IPS-NIHi11 (cell line): ENCODE data around the gene RCOR3.
A peak's percentile ranks its signal among the peaks of the same experiment; 100 is the strongest.
"Not testable (repeated sequence)": the region's sequence is repeated elsewhere in the genome, so short reads cannot be mapped to it uniquely, and the experiment has no call there.

Source experiments
- DNase-seq: peaks from one replicate; pipeline ENCODE4 v3.0.0; 2012; ENCODE audit warnings: mixed read lengths, low spot score

The RCOR3 gene

DNA sequence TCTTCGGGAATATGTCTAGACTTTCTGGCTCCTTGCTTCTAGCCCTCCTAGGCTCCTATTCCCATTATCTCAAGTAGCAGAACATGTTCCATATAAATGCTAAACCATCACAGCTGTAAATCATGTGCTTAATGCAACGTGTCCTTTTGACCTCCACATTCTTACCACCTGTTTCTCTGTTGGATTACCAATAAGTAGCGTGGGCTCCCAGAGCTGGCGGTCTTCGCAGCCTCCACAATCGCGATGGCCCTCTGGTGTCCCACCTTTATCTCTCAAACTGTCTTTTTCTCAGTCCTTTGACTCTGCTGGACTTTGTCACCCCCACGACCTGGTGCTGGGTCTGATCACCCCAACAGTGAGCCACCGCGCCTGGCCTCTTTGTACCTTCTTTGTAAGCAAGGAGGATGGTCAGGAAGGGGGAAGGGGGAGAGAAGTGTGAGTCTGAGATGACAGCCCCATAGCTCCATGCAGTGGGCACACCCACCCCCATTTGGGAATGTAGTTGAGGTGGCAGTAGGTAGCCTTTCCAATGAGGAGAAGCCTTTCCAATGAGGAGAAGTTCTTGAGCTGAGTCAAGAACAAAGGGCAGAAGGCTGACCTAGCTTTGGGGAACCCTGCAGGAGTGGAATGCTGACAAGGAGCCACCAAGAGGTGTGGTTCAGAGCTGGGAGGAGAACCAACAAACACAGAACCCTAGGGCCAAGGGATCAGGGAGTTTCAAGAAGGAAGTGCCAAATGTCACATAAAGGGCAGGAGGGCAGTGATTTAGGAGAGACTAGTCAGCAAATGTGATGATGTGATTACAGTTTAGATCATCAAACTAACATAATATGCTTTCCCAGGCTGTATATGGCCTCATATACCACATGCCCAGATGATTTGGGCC is 81.7 kb downstream of the RCOR3 start:
- DNase-seq, result no peak

DNA sequence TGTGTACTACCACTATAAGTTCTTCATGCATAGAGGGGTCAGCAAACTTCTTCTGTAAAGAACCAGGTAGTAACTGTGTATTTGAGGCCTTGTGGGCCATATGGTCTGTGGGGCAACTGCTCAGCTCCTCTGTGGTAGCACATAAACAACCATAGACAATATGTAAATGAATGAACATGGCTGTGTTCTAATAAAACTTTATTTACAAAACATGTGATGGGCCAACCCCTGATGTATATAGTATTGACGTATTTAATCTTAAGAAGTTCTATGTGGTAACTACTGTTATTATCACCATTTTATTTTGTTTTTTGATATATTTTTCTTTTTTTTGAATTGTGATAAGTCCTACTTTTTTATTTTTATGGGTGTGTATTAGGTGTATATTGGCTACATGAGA is 82.8 kb downstream of the RCOR3 start:
- DNase-seq, result no peak

DNA sequence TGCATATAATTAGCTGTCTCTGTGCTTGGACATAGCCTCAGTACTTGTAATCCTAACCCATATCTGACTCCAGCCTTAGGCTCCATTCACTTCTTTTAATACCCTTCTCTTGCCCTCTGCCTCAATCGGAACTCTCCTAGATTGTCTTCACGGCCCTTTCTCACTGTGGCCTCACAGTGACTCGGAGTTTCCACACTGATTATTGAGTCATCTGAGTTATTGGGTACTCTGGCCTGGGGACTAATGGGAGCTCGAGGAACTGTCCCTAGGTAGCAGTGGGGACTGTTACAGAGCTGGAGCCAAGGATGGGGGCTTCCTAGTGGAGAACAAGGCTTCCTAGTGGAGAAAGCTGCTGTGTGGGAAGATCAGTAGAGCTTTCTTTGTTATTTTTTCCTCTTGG is 84.4 kb downstream of the RCOR3 start:
- DNase-seq, result no peak

DNA sequence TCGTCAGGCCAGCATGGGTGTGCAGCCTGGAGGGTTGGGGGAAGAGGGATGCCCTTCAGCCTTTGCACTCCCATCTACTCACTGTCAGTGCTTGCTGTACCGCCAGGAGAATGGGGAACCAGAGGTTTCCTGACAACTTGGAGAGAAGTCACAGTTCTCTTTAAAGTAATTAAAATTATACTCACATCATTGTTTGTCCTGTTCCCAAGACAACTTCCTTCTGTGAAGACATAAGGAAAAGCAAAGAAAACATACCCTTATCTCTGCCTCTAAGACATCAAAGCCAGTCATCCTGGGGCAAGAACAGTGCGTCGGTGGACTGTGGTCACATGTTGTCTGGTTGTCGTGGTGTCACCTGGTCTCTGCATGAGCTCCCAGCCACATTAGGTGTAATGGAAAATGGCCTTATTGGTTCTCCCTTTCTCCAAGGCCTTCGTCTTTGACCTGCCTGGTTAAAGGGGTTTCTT is 85.0 kb downstream of the RCOR3 start:
- no peak for DNase-seq

DNA sequence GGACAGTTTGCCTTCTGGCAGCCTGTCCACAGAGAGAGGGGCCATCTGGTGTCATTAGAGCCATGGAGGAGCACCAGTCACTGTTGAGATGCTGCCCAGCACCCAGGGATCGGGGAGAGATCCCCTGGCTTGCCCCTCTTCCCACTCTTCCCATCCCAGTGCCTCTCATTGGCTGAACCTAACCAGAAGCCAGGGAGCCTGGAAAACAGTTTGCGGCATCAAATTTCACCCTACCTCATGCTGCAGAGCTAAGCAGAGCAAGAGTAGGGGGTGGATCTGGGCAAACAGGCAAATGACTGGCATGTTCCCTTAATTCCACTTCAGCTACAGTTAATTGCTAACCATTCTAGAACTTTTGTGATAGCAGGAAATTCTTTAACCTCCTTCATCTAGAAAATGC is 86.6 kb downstream of the RCOR3 start:
- peak; percentile 72 for DNase-seq

DNA sequence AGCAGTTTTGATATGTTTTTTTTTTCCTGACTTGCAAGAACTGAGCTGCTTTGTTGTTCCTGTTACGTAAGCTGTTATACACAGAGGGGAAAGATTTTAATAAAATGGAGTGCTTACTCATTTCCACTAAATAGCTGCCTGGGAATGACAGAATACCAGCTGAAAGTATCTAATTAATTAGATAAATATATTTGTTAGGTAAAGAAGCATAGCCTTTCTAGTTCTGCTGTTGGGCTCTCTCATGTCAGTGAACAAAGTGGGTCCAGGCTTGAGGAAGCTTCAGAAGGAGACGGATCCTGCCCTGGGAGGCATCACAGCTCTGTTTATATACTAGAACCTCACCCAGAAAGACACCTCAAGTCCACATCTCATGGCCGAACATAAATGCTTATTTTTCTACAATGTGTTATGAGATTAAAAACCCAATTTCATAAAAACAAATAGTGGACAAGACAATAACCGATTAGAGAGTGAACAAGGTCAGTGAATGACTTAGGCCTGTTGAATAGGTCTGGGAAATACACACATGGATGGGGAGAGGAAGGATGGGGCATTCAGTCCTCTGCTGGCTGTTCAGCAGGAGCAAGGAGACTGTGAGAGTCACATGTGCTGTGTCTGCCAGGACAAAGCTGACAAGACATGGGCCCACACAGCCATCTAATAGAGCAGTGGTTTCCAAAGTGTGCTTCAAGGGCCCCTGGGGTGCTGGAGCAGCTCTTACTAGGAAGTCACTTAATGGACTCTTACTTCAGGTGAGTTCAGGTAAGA is 88.1 kb downstream of the RCOR3 start:
- DNase-seq, result no peak

DNA sequence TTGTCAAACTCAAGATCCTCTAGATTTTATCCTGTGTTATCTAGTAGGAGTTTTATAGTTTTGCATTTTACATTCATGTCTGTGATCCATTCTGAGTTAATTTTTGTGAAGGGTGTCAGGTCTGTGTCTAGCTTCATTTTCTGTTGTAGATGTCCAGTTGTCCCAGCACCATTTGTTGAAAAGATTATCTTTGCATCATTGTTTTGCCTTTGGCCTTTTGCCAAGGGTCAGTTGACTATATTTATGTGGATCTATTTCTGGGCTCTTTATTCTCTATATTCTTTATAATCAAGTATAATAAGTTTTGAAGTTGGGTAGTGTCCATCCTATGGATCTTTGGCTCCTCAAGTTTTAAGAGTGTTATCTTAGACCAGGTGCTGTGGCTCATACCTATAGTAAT is 89.4 kb downstream of the RCOR3 start:
- no peak for DNase-seq

DNA sequence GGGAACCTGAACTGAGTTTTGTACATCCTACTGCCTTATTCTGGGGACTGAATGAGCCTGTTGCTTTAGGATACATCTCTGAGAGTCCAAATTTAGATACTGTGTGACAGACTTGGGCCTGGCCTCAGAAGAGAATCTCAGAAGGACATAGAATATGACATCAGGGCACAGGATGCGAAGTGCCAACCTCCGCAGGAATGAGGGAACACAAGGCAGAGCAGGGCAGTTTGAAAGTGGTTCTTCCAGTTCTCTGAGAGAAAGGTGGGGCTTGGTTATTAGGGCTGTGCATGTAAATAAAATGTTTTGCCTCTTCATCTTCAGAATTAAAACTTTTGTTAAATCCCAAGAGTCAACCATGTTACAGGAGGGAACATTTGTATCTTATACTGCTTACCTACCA is 90.6 kb downstream of the RCOR3 start:
- DNase-seq, result no peak

DNA sequence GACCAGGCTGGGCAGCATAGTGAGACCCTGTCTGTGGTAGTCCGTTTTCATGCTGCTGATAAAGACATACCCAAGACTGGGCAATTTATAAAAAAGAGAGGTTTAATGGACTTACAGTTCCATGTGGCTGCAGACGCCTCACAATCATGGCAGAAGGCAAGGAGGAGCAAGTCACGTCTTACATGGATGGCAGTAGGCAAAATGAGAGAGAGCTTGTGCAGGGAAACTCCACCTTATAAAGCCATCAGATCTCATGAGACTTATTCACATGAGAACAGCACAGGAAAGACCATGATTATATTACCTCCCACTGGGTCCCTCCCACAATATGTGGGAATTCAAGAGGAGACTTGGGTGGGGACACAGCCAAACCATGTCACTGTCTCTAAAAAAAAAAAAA is 92.9 kb downstream of the RCOR3 start:
- DNase-seq, result not testable (repeated sequence)

DNA sequence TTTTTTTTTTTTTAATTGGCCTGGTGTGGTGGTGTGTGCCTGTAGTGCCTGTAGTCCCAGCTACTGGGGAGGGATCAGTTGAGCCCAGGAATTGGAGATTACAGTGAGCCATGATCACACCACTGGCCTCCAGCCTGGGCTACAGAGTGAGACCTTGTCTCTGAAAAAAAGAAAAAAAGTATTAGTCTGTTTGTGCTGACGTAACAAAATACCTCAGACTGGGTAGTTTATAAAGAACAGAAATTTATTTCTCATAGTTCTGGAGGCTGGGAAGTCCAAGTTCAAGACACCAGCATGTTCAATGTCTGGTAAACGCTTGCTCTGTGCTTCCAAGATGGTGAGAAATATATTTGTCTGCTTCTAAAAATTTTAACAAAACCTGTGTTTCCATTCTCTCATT is 93.3 kb downstream of the RCOR3 start:
- no peak for DNase-seq

DNA sequence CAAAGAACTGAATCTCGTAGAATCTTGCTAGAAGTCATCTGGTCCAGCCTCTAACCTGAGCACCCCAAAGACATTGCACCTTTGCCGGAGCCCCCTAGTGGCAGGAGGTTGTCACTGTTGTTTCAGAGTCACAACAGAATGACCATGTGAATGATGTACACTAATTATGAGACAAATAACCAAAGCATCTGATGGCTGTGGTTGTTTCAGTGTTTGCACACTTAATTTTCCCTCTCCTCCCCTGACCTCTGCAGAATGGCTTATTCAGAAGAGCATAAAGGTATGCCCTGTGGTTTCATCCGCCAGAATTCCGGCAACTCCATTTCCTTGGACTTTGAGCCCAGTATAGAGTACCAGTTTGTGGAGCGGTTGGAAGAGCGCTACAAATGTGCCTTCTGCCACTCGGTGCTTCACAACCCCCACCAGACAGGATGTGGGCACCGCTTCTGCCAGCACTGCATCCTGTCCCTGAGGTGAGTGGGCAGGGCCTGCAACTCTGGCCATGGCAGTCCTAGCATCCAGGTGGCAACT is 93.9 kb downstream of the RCOR3 start:
- peak; percentile 63 for DNase-seq

DNA sequence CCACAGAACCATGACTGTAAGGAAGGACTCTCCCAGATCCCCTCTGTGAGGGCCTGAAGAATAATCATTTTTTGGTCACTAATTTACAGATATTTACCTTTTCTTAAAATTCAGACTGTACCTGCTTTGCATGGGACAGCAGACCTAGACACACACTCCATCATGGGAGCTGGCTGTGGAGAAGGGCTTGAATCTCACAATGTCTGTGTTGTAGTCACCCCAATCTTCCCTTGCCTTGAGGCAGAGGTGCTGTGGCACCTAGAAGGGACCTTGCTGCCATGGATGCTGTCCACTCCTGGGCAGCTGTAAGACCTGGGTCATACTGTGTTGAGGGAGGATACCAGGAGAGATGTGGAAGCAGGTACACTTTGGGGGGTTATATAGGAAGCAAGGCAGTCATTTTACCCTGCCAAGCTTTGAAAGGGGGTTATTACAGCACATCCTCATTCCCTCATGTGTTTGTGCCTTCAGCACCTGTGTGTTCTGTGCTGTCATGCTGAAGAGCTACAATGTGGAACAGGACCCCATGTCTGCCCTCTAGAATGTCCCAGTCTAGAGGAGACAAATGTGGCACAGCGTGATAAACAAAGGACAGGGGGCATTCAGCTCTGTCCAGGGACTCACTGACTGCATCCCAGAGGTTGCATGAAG is 94.5 kb downstream of the RCOR3 start:
- DNase-seq, result no peak

DNA sequence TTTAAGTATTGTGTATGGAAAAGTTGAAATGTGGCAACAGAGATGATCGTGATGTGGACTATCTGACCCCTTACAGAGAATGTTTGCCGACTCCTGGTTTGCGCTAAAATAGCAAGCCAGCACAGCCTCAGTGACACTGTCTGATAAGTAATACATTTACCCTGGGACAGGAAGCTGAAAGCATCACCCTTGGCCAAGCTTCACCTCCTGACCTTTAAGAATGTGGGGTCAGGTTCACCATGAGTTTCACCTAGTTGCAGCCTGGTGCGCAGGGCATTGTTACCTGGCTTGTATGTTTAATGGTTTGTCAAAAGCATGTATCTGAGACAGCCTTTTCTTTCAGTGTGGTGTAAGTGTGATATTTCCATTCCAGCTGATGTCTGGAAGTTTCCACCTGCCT is 96.7 kb downstream of the RCOR3 start:
- DNase-seq, result no peak

DNA sequence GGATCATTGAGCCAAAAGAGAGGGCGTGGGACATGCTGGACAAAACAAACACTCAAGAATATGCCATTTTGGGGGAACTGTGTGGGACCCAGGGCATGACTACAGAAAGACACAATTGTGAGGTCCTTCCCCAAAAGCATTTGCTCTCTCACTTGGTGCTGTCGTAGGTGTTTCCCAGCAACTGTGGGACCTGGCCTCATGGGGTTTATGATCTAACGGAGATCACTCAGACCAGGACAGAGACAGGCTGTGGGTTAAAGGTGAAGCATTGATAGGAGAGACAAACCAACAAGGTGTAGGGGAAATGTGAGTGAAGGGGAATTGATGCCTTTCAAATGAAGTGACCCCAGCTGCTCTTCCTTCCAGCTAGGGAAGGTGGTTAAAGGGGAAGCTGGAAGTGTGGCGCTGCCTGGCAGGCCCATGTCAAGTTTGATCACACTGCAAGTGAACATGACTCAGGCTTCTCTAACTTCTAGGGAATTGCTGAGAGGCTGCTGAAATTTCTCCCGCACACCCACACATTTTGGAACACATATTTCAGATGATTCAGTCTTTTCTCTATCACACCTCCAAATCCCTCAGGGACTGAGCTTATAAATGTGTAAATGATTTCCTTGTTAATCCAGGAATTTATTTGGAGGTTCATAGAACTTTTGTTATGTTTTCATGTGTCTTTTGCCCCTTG is 97.7 kb downstream of the RCOR3 start:
- DNase-seq, result no peak

DNA sequence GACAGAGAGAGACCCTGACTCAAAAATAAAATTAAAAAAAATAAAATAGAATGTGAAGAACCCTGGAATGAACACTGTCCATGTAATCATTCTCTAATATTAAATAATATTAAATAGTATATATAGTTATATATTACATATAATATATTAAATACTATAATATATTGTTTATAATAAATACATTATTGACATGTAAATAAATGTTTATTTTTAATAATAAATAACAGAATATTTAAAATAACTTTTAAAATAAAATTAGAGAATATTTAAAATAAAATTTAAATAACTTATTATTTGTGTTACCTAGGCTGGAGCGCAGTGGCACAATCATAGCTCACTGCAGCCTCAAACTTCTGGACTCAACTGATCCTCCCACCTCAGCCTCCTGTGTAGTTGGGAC is 99.5 kb downstream of the RCOR3 start:
- no peak for DNase-seq

DNA sequence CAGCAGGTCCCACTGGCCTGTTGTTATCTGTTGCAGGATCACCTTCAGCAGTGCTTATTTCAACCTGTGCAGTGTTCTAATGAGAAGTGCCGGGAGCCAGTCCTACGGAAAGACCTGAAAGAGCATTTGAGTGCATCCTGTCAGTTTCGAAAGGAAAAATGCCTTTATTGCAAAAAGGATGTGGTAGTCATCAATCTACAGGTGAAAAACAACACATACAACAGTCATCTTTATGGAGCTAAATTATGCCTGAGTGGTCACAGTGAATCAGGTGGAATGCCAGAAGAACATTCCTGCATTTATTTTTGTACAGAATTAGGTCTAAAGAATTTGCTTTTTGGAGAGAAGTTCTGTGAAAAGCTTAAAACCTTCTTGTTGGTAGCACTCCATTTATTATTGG is 100.7 kb downstream of the RCOR3 start:
- DNase-seq, result no peak

DNA sequence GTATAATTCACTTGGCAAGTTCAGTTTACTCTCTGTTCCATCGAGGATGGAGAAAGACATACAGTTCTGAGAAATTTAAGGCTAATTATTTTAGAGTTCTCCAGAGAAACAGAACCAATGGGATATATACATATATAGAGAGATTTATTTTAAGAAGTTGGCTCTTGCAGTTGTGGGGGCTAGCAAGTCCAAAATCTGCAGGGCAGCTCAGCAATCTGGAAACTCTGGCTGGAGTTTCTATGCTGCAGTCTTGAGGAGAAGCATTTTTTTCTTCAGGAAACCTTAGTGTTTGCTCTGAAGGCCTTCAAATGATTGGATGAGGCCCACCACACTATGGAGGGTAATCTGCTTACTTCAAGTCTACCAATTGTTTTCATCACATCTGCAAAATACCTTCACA is 102.0 kb downstream of the RCOR3 start:
- DNase-seq, result no peak
